ENCODE measurements around the gene RFTN1.

RFTN1 gene

GRCh38 chr3:16295298-16295890 is 218.1 kb downstream of the RFTN1 start:
- no peaks in the 10 kb centered on the region for H3K27me3 ChIP-seq (ENCODE audit: control insufficient read depth, insufficient read depth, low read length)
- no peak overlapping the region for H3K9ac ChIP-seq (ENCODE audit: low read depth, low read length)
- peaks cover 5% of the 10 kb centered on the region for H3K36me3 ChIP-seq (ENCODE audit: control insufficient read depth, insufficient read depth, low read length)
- H3K4me3 ChIP-seq (ENCODE audit: low read depth, low read length), result no peak overlapping the region
- no peaks in the 10 kb centered on the region for H3K9me3 ChIP-seq (ENCODE audit: control insufficient read depth, insufficient read depth, low read length)
- no peaks in the 10 kb centered on the region for H3K4me1 ChIP-seq (ENCODE audit: control insufficient read depth, insufficient read depth, low read length)

GRCh38 chr3:16294844-16295243 is 218.7 kb downstream of the RFTN1 start:
- H3K9ac ChIP-seq (ENCODE audit: low read depth, low read length), result no peak overlapping the region
- no peaks in the 10 kb centered on the region for H3K27me3 ChIP-seq (ENCODE audit: control insufficient read depth, insufficient read depth, low read length)
- no peaks in the 10 kb centered on the region for H3K4me1 ChIP-seq (ENCODE audit: control insufficient read depth, insufficient read depth, low read length)
- no peak overlapping the region for H3K4me3 ChIP-seq (ENCODE audit: low read depth, low read length)
- no peaks in the 10 kb centered on the region for H3K9me3 ChIP-seq (ENCODE audit: control insufficient read depth, insufficient read depth, low read length)
- H3K36me3 ChIP-seq (ENCODE audit: control insufficient read depth, insufficient read depth, low read length), result peaks cover 5% of the 10 kb centered on the region

GRCh38 chr3:16290827-16291196 is 222.7 kb downstream of the RFTN1 start:
- Histone ChIP-seq H3K36me3 (ENCODE audit: control insufficient read depth, insufficient read depth, low read length) (peaks cover 3% of the 10 kb centered on the region), H3K4me1 (ENCODE audit: control insufficient read depth, insufficient read depth, low read length) (no peaks in the 10 kb centered on the region), H3K27me3 (ENCODE audit: control insufficient read depth, insufficient read depth, low read length) (no peaks in the 10 kb centered on the region), H3K4me3 (ENCODE audit: low read depth, low read length) (no peak overlapping the region), H3K9me3 (ENCODE audit: control insufficient read depth, insufficient read depth, low read length) (no peaks in the 10 kb centered on the region), H3K9ac (ENCODE audit: low read depth, low read length) (no peak overlapping the region)

- H3K9me3 ChIP-seq (ENCODE audit: control insufficient read depth, insufficient read depth, low read length), result no peaks in the 10 kb centered on the region
- H3K4me3 ChIP-seq (ENCODE audit: low read depth, low read length), result no peak overlapping the region
- no peaks in the 10 kb centered on the region for H3K4me1 ChIP-seq (ENCODE audit: control insufficient read depth, insufficient read depth, low read length)
- no peaks in the 10 kb centered on the region for H3K27me3 ChIP-seq (ENCODE audit: control insufficient read depth, insufficient read depth, low read length)
- H3K9ac ChIP-seq (ENCODE audit: low read depth, low read length), result no peak overlapping the region
- no peaks in the 10 kb centered on the region for H3K36me3 ChIP-seq (ENCODE audit: control insufficient read depth, insufficient read depth, low read length)
Observed at GRCh38 chr3:16290007-16290826, 223.3 kb downstream of the RFTN1 start.

GRCh38 chr3:16289144-16289889 is 224.2 kb downstream of the RFTN1 start:
- H3K9ac ChIP-seq (ENCODE audit: low read depth, low read length), result no peak overlapping the region
- no peaks in the 10 kb centered on the region for H3K27me3 ChIP-seq (ENCODE audit: control insufficient read depth, insufficient read depth, low read length)
- no peaks in the 10 kb centered on the region for H3K4me1 ChIP-seq (ENCODE audit: control insufficient read depth, insufficient read depth, low read length)
- H3K36me3 ChIP-seq (ENCODE audit: control insufficient read depth, insufficient read depth, low read length), result no peaks in the 10 kb centered on the region
- no peaks in the 10 kb centered on the region for H3K9me3 ChIP-seq (ENCODE audit: control insufficient read depth, insufficient read depth, low read length)
- no peak overlapping the region for H3K4me3 ChIP-seq (ENCODE audit: low read depth, low read length)

- Histone ChIP-seq H3K4me3 (ENCODE audit: low read depth, low read length) (no peak overlapping the region), H3K9ac (ENCODE audit: low read depth, low read length) (no peak overlapping the region), H3K9me3 (ENCODE audit: control insufficient read depth, insufficient read depth, low read length) (no peaks in the 10 kb centered on the region)
Observed at GRCh38 chr3:16288664-16289063, 224.8 kb downstream of the RFTN1 start.

GRCh38 chr3:16286751-16287543 is 226.6 kb downstream of the RFTN1 start:
- H3K36me3 ChIP-seq (ENCODE audit: control insufficient read depth, insufficient read depth, low read length), result peaks cover 2% of the 10 kb centered on the region
- H3K9ac ChIP-seq (ENCODE audit: low read depth, low read length), result no peak overlapping the region
- H3K27me3 ChIP-seq (ENCODE audit: control insufficient read depth, insufficient read depth, low read length), result no peaks in the 10 kb centered on the region
- H3K4me3 ChIP-seq (ENCODE audit: low read depth, low read length), result no peak overlapping the region
- H3K4me1 ChIP-seq (ENCODE audit: control insufficient read depth, insufficient read depth, low read length), result no peaks in the 10 kb centered on the region
- no peaks in the 10 kb centered on the region for H3K9me3 ChIP-seq (ENCODE audit: control insufficient read depth, insufficient read depth, low read length)

More at GRCh38 chr3:16288664-16289063, 224.8 kb downstream of the RFTN1 start:
- H3K4me1 ChIP-seq (ENCODE audit: control insufficient read depth, insufficient read depth, low read length), result no peaks in the 10 kb centered on the region
- H3K27me3 ChIP-seq (ENCODE audit: control insufficient read depth, insufficient read depth, low read length), result no peaks in the 10 kb centered on the region
- peaks cover 2% of the 10 kb centered on the region for H3K36me3 ChIP-seq (ENCODE audit: control insufficient read depth, insufficient read depth, low read length)

- H3K9me3 ChIP-seq (ENCODE audit: control insufficient read depth, insufficient read depth, low read length), result no peaks in the 10 kb centered on the region
- H3K9ac ChIP-seq (ENCODE audit: low read depth, low read length), result no peak overlapping the region
- H3K4me3 ChIP-seq (ENCODE audit: low read depth, low read length), result no peak overlapping the region
- H3K4me1 ChIP-seq (ENCODE audit: control insufficient read depth, insufficient read depth, low read length), result no peaks in the 10 kb centered on the region
- peaks cover 2% of the 10 kb centered on the region for H3K36me3 ChIP-seq (ENCODE audit: control insufficient read depth, insufficient read depth, low read length)
- no peaks in the 10 kb centered on the region for H3K27me3 ChIP-seq (ENCODE audit: control insufficient read depth, insufficient read depth, low read length)
Observed at GRCh38 chr3:16286161-16286560, 227.3 kb downstream of the RFTN1 start.

- H3K4me1 ChIP-seq (ENCODE audit: control insufficient read depth, insufficient read depth, low read length), result no peaks in the 10 kb centered on the region
- no peaks in the 10 kb centered on the region for H3K9me3 ChIP-seq (ENCODE audit: control insufficient read depth, insufficient read depth, low read length)
- H3K9ac ChIP-seq (ENCODE audit: low read depth, low read length), result no peak overlapping the region
- no peaks in the 10 kb centered on the region for H3K27me3 ChIP-seq (ENCODE audit: control insufficient read depth, insufficient read depth, low read length)
- H3K4me3 ChIP-seq (ENCODE audit: low read depth, low read length), result no peak overlapping the region
- peaks cover 2% of the 10 kb centered on the region for H3K36me3 ChIP-seq (ENCODE audit: control insufficient read depth, insufficient read depth, low read length)
Observed at GRCh38 chr3:16284633-16285032, 228.9 kb downstream of the RFTN1 start.

GRCh38 chr3:16280671-16281070 is 232.8 kb downstream of the RFTN1 start:
- peaks cover 2% of the 10 kb centered on the region for H3K36me3 ChIP-seq (ENCODE audit: control insufficient read depth, insufficient read depth, low read length)
- H3K4me1 ChIP-seq (ENCODE audit: control insufficient read depth, insufficient read depth, low read length), result no peaks in the 10 kb centered on the region
- H3K9ac ChIP-seq (ENCODE audit: low read depth, low read length), result no peak overlapping the region
- H3K9me3 ChIP-seq (ENCODE audit: control insufficient read depth, insufficient read depth, low read length), result no peaks in the 10 kb centered on the region
- H3K4me3 ChIP-seq (ENCODE audit: low read depth, low read length), result no peak overlapping the region
- no peaks in the 10 kb centered on the region for H3K27me3 ChIP-seq (ENCODE audit: control insufficient read depth, insufficient read depth, low read length)

- H3K36me3 ChIP-seq (ENCODE audit: control insufficient read depth, insufficient read depth, low read length), result peaks cover 2% of the 10 kb centered on the region
- no peak overlapping the region for H3K4me3 ChIP-seq (ENCODE audit: low read depth, low read length)
- H3K9me3 ChIP-seq (ENCODE audit: control insufficient read depth, insufficient read depth, low read length), result no peaks in the 10 kb centered on the region
- no peaks in the 10 kb centered on the region for H3K4me1 ChIP-seq (ENCODE audit: control insufficient read depth, insufficient read depth, low read length)
- H3K9ac ChIP-seq (ENCODE audit: low read depth, low read length), result no peak overlapping the region
- H3K27me3 ChIP-seq (ENCODE audit: control insufficient read depth, insufficient read depth, low read length), result no peaks in the 10 kb centered on the region
Observed at GRCh38 chr3:16279010-16279801, 234.3 kb downstream of the RFTN1 start.

Data from iPS-15b (cell line).